ENCODE results near the gene NDUFV1.
"Not testable (repeated sequence)": the region's sequence is repeated elsewhere in the genome, so short reads cannot be mapped to it uniquely, and the experiment has no call there.

Gene NDUFV1

DNA sequence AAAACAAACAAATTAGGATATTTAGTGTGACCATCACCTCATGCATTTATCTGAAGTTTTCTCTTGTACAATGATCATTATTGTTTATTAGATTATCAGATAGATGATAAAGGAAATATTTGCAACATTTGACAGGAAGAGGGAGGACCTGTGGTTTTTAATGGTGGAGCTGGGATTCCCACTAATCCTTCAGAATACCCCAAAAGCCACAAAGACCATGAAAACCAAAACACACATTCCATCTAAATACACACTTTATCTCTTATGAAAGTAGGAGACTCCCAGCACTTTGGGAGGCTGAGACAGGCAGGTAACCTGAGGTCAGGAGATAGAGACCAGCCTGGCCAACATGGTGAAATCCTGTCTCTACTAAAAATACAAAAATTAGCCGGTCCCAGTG lies 7.6 kb upstream of the NDUFV1 start:
- Histone ChIP-seq H3K4me3 (ENCODE audit: low read depth in 1 of 5, low read length in 5 of 5) (no peak overlapping the region), H3K36me3 (ENCODE audit: control insufficient read depth in 5 of 5, insufficient read depth in 5 of 5, low read length in 5 of 5) (no peaks in the 10 kb centered on the region), H3K4me1 (ENCODE audit: control insufficient read depth in 5 of 5, insufficient read depth in 5 of 5, low read length in 5 of 5) (no peaks in the 10 kb centered on the region), H3K27ac (ENCODE audit: low read depth, low read length) (no peak overlapping the region), H3K27me3 (ENCODE audit: control insufficient read depth in 5 of 5, insufficient read depth in 4 of 5, low read length in 5 of 5) (peaks cover 0 to 9% (median 2%) of the 10 kb centered on the region in 5 donors), H3K9ac (ENCODE audit: low read length in 5 of 5) (no peak overlapping the region), H3K9me3 (ENCODE audit: control insufficient read depth in 5 of 5, low read length in 5 of 5) (no peaks in the 10 kb centered on the region)

DNA sequence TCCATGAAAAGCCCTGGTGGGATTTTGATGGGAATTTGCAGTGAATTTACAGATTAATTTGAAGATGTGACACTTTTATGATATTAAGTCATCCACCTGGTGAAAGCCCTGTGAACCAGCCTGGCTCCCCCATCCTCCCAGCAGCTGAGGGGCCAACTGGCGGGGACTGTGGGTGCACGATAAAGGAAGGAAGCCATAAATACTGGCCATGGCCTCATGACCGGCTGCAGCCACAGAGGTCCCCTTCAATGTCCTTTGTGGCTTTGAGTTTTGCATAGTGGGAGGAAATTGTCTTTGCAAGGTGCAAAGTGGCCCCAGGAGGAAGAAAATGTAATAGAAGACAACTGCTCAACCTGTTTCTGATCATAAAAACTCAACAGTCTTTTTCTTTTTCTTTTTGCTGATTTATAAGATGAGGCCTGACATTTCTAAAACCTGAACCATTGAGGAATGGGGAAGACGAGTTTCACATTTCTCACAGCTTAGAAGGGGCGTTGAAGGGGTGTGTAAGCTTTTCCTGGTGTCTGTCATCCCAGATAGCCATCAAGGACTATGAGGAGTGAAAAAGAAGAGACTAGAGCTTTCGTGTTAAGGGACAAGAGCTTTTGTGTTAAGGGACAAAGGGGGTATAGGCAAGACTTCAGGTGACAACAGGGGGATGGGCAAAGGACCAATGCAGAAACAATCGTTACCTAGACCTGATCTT lies 6.3 kb upstream of the NDUFV1 start:
- no peaks in the 10 kb centered on the region for H3K36me3 ChIP-seq (ENCODE audit: control insufficient read depth in 5 of 5, insufficient read depth in 5 of 5, low read length in 5 of 5)
- H3K9ac ChIP-seq (ENCODE audit: low read length in 5 of 5), result no peak overlapping the region
- H3K27ac ChIP-seq (ENCODE audit: low read depth, low read length), result no peak overlapping the region

DNA sequence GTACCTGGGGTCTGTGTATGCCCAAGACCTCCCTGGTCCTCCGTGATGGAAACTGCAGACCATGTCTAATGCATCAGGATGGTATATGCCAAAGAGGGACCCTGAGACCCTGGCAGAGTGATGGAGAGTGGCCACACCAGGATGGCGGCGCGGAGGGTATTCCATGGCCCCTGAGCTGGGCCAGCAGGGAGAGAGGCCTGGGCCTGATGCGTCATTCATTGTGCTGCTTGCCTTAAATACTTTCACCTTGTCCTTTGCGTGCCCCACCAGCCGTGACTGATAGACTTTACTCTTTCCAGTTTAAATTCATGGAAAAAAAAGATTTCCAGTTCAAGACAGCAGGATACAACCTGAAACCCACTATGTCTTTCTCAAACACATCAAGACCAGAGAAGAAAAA lies 5.6 kb upstream of the NDUFV1 start:
- Histone ChIP-seq H3K36me3 (ENCODE audit: control insufficient read depth in 5 of 5, insufficient read depth in 5 of 5, low read length in 5 of 5) (no peaks in the 10 kb centered on the region), H3K4me1 (ENCODE audit: control insufficient read depth in 5 of 5, insufficient read depth in 5 of 5, low read length in 5 of 5) (peaks cover 0 to 2% (median 1%) of the 10 kb centered on the region in 5 donors), H3K27me3 (ENCODE audit: control insufficient read depth in 5 of 5, insufficient read depth in 4 of 5, low read length in 5 of 5) (peaks cover 0 to 9% (median 2%) of the 10 kb centered on the region in 5 donors), H3K27ac (ENCODE audit: low read depth, low read length) (no peak overlapping the region), H3K4me3 (ENCODE audit: low read depth in 1 of 5, low read length in 5 of 5) (no peak overlapping the region), H3K9ac (ENCODE audit: low read length in 5 of 5) (no peak overlapping the region), H3K9me3 (ENCODE audit: control insufficient read depth in 5 of 5, low read length in 5 of 5) (no peaks in the 10 kb centered on the region)

More for the DNA sequence above, 6.3 kb upstream of the NDUFV1 start:
- Histone ChIP-seq H3K4me3 (ENCODE audit: low read depth in 1 of 5, low read length in 5 of 5) (no peak overlapping the region), H3K9me3 (ENCODE audit: control insufficient read depth in 5 of 5, low read length in 5 of 5) (no peaks in the 10 kb centered on the region), H3K4me1 (ENCODE audit: control insufficient read depth in 5 of 5, insufficient read depth in 5 of 5, low read length in 5 of 5) (no peaks in the 10 kb centered on the region), H3K27me3 (ENCODE audit: control insufficient read depth in 5 of 5, insufficient read depth in 4 of 5, low read length in 5 of 5) (peaks cover 0 to 9% (median 2%) of the 10 kb centered on the region in 5 donors)

DNA sequence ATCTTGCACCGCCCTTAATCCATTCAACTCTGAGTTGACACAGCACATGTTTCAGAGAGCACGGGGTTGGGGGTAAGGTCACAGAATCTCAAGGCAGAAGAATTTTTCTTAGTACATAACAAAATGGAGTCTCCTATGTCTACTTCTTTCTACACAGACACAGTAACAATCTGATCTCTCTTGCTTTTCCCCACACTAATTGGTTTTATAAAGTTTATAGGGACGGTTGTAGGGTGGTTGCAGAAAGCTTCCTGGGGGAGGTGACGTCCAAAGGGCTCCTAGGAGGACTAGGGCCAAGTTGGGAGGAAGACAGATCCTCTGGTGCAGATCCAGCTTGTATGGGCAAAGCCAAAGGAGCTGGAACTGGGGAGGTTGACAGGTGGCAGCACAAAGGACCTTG lies 2.6 kb upstream of the NDUFV1 start:
- H3K9me3 ChIP-seq (ENCODE audit: control insufficient read depth in 5 of 5, low read length in 5 of 5); H3K9ac ChIP-seq (ENCODE audit: low read length in 5 of 5); H3K36me3 ChIP-seq (ENCODE audit: control insufficient read depth in 5 of 5, insufficient read depth in 5 of 5, low read length in 5 of 5); H3K4me3 ChIP-seq (ENCODE audit: low read depth in 1 of 5, low read length in 5 of 5); H3K27me3 ChIP-seq (ENCODE audit: control insufficient read depth in 5 of 5, insufficient read depth in 4 of 5, low read length in 5 of 5); H3K27ac ChIP-seq (ENCODE audit: low read depth, low read length): not testable (repeated sequence)
- H3K4me1 ChIP-seq (ENCODE audit: control insufficient read depth in 5 of 5, insufficient read depth in 5 of 5, low read length in 5 of 5), result peaks cover 4 to 22% (median 21%) of the 10 kb centered on the region in 5 donors

DNA sequence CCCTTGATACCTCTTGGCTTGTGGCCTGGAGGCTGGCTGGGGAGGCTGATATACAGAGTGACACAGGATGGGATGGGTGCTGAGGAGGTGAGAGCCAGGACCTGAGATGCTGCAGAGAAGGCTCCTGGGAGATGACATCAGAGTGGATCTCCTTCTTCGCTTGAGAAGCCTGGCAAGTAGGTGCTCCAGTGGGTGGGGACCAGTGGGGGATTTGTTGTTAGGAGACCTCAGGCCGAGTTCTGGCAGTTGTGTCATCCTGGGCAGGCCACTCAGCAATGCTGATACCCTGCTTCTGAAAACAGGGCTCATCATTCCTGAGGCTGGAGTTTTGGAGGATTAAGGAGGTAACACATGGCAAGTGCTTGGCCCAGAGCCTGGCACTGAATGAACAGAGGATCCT lies 1.9 kb upstream of the NDUFV1 start:
- no peak overlapping the region for H3K4me3 ChIP-seq (ENCODE audit: low read depth in 1 of 5, low read length in 5 of 5)
- H3K9ac ChIP-seq (ENCODE audit: low read length in 5 of 5), result peak overlapping the region in 2 of 5 donors; percentile 0 to 11
- H3K27me3 ChIP-seq (ENCODE audit: control insufficient read depth in 5 of 5, insufficient read depth in 4 of 5, low read length in 5 of 5), result peaks cover 0 to 9% (median 2%) of the 10 kb centered on the region in 5 donors
- H3K9me3 ChIP-seq (ENCODE audit: control insufficient read depth in 5 of 5, low read length in 5 of 5), result no peaks in the 10 kb centered on the region
- peaks cover 4 to 22% (median 21%) of the 10 kb centered on the region in 5 donors for H3K4me1 ChIP-seq (ENCODE audit: control insufficient read depth in 5 of 5, insufficient read depth in 5 of 5, low read length in 5 of 5)
- no peak overlapping the region for H3K27ac ChIP-seq (ENCODE audit: low read depth, low read length)
- peaks cover 0 to 14% (median 13%) of the 10 kb centered on the region in 5 donors for H3K36me3 ChIP-seq (ENCODE audit: control insufficient read depth in 5 of 5, insufficient read depth in 5 of 5, low read length in 5 of 5)

DNA sequence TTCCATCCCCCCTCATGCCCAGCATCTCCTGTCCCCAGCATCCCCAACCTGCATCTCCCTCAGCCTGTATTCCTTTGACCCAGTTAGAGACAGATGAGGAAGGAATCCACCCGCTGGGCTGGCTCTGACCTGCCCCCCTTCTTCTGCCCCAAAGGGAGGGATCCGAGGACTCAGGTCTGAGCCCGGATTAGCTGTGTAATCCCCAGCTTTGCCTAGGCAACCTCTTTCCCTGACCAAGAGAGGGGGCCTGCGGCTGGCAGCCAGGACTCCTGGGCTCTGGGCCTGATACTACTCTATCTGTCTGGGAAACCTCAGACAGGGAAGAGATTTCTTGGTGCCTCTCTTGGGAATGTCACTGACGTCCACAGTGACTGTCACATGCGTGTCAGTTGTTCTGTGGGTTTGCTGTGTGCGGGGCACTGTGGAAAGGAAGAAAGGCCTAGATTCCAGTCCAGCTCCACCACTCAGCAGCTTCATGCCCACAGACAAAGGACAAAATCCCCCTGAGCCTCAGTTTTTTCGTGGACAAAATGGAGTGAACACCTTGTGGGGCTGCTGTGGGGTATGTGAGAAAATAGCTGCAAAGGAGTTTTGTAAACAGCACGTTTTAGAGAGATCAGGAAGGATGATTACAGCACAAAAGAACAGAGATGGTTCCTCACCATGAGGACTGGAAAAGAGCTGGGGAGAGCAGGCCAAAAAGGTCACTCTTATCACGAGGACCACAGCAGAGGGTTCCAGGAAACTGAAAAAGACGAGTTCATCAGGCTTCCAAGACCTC lies 1.3 kb upstream of the NDUFV1 start:
- Histone ChIP-seq H3K9me3 (ENCODE audit: control insufficient read depth in 5 of 5, low read length in 5 of 5) (no peaks in the 10 kb centered on the region), H3K27ac (ENCODE audit: low read depth, low read length) (no peak overlapping the region), H3K36me3 (ENCODE audit: control insufficient read depth in 5 of 5, insufficient read depth in 5 of 5, low read length in 5 of 5) (peaks cover 0 to 18% (median 17%) of the 10 kb centered on the region in 5 donors), H3K4me1 (ENCODE audit: control insufficient read depth in 5 of 5, insufficient read depth in 5 of 5, low read length in 5 of 5) (peaks cover 4 to 22% (median 21%) of the 10 kb centered on the region in 5 donors), H3K4me3 (ENCODE audit: low read depth in 1 of 5, low read length in 5 of 5) (no peak overlapping the region), H3K27me3 (ENCODE audit: control insufficient read depth in 5 of 5, insufficient read depth in 4 of 5, low read length in 5 of 5) (peaks cover 0 to 5% (median 2%) of the 10 kb centered on the region in 5 donors), H3K9ac (ENCODE audit: low read length in 5 of 5) (peak overlapping the region in 2 of 5 donors; percentile 0 to 11)

DNA sequence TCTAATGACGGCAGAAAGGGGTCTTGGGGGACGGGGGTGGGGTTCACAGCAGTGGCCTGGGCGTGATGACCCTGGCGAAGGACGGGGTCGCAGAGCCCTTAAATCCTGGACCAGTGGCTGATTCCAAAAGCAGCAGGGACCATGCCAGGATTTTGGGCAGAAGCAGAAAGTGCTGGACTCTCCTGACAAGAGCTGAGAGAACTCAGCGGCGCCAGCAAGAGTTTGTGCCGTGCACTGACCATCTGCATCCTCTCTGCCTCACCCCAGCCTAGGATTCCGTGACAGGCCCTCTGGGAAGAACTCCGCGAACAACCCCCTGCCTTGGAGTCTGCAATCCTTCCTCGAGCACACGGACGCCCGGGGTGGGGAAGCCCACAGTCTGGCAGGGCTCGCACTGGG lies 644 bp upstream of the NDUFV1 start:
- H3K9me3 ChIP-seq (ENCODE audit: control insufficient read depth in 5 of 5, low read length in 5 of 5), result no peaks in the 10 kb centered on the region
- peaks cover 4 to 22% (median 21%) of the 10 kb centered on the region in 5 donors for H3K4me1 ChIP-seq (ENCODE audit: control insufficient read depth in 5 of 5, insufficient read depth in 5 of 5, low read length in 5 of 5)
- H3K27me3 ChIP-seq (ENCODE audit: control insufficient read depth in 5 of 5, insufficient read depth in 4 of 5, low read length in 5 of 5), result peaks cover 0 to 3% (median under 1%) of the 10 kb centered on the region in 5 donors
- H3K36me3 ChIP-seq (ENCODE audit: control insufficient read depth in 5 of 5, insufficient read depth in 5 of 5, low read length in 5 of 5), result peaks cover 0 to 25% (median 24%) of the 10 kb centered on the region in 5 donors
- peak overlapping the region; percentile 48 to 97 (median 93) for H3K9ac ChIP-seq (ENCODE audit: low read length in 5 of 5)
- H3K27ac ChIP-seq (ENCODE audit: low read depth, low read length), result no peak overlapping the region
- peak overlapping the region; percentile 86 to 99 (median 93) for H3K4me3 ChIP-seq (ENCODE audit: low read depth in 1 of 5, low read length in 5 of 5)

DNA sequence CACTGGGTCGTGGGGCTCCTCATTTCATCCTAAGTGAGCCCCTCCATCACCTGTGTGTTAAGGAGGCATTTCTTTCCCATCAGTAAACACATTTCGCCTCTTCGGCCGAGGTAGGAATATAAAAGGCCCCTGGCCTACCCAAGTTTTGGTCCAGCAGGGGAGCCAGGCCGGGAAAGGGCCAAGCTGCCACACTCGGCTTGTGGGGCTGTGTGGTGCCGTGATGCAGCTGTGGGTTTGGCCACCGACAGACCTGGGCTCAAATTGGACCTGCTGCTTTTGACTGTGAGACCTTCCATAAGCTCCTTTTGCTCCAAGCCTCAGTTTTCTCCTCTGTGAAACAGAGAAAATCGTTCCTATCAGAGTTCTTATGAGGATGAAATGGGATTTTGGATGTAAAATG lies 771 bp downstream of the NDUFV1 start:
- H3K9me3 ChIP-seq (ENCODE audit: control insufficient read depth in 5 of 5, low read length in 5 of 5), result no peaks in the 10 kb centered on the region
- H3K36me3 ChIP-seq (ENCODE audit: control insufficient read depth in 5 of 5, insufficient read depth in 5 of 5, low read length in 5 of 5), result peaks cover 0 to 39% (median 38%) of the 10 kb centered on the region in 5 donors
- no peak overlapping the region for H3K27ac ChIP-seq (ENCODE audit: low read depth, low read length)
- H3K27me3 ChIP-seq (ENCODE audit: control insufficient read depth in 5 of 5, insufficient read depth in 4 of 5, low read length in 5 of 5), result peaks cover 0 to 3% (median 0%) of the 10 kb centered on the region in 5 donors
- H3K4me1 ChIP-seq (ENCODE audit: control insufficient read depth in 5 of 5, insufficient read depth in 5 of 5, low read length in 5 of 5), result peaks cover 4 to 22% (median 21%) of the 10 kb centered on the region in 5 donors
- H3K9ac ChIP-seq (ENCODE audit: low read length in 5 of 5), result peak overlapping the region; percentile 84 to 97 (median 93)
- peak overlapping the region; percentile 86 to 99 (median 93) for H3K4me3 ChIP-seq (ENCODE audit: low read depth in 1 of 5, low read length in 5 of 5)

DNA sequence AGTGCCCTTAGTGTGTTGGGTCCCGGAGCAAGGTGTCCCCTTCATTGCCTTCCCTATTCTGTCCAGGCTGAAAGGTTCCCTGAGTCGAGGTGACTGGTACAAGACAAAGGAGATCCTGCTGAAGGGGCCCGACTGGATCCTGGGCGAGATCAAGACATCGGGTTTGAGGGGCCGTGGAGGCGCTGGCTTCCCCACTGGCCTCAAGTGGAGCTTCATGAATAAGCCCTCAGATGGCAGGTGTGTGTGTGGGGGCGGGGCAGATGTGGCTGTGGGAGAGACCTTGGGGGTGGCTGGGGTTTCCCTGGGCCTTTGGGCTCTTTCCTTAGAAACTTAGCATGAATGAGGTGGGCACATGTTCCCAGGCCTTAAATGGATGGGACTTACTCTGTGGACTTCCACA lies 1.8 kb downstream of the NDUFV1 start:
- Histone ChIP-seq H3K27me3 (ENCODE audit: control insufficient read depth in 5 of 5, insufficient read depth in 4 of 5, low read length in 5 of 5) (no peaks in the 10 kb centered on the region), H3K9ac (ENCODE audit: low read length in 5 of 5) (no peak overlapping the region), H3K27ac (ENCODE audit: low read depth, low read length) (no peak overlapping the region), H3K9me3 (ENCODE audit: control insufficient read depth in 5 of 5, low read length in 5 of 5) (no peaks in the 10 kb centered on the region), H3K4me1 (ENCODE audit: control insufficient read depth in 5 of 5, insufficient read depth in 5 of 5, low read length in 5 of 5) (peaks cover 4 to 24% (median 22%) of the 10 kb centered on the region in 5 donors), H3K36me3 (ENCODE audit: control insufficient read depth in 5 of 5, insufficient read depth in 5 of 5, low read length in 5 of 5) (peaks cover 0 to 46% (median 42%) of the 10 kb centered on the region in 5 donors), H3K4me3 (ENCODE audit: low read depth in 1 of 5, low read length in 5 of 5) (no peak overlapping the region)

DNA sequence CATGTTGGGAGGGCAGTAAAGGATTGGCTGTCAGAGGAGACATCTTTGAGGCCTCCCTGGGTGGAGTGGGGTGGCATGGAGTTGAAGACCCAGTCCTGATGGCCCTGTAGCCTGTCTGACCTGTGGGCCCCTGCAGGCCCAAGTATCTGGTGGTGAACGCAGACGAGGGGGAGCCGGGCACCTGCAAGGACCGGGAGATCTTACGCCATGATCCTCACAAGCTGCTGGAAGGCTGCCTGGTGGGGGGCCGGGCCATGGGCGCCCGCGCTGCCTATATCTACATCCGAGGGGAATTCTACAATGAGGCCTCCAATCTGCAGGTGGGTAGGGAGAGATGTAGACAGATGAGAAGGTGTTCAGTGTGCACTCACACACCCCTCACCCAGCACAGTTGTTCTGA lies 2.6 kb downstream of the NDUFV1 start:
- Histone ChIP-seq H3K9me3 (ENCODE audit: control insufficient read depth in 5 of 5, low read length in 5 of 5) (no peaks in the 10 kb centered on the region), H3K9ac (ENCODE audit: low read length in 5 of 5) (no peak overlapping the region), H3K4me3 (ENCODE audit: low read depth in 1 of 5, low read length in 5 of 5) (no peak overlapping the region), H3K4me1 (ENCODE audit: control insufficient read depth in 5 of 5, insufficient read depth in 5 of 5, low read length in 5 of 5) (peaks cover 4 to 32% (median 30%) of the 10 kb centered on the region in 5 donors), H3K27me3 (ENCODE audit: control insufficient read depth in 5 of 5, insufficient read depth in 4 of 5, low read length in 5 of 5) (peaks cover 0 to under 1% (median 0%) of the 10 kb centered on the region in 5 donors), H3K36me3 (ENCODE audit: control insufficient read depth in 5 of 5, insufficient read depth in 5 of 5, low read length in 5 of 5) (peaks cover 0 to 46% (median 42%) of the 10 kb centered on the region in 5 donors), H3K27ac (ENCODE audit: low read depth, low read length) (no peak overlapping the region)

Measured in subcutaneous abdominal adipose tissue (tissue), 5 donors.